IPS-18a (cell line): ENCODE data around the gene TMCC1.

ENCODE experiments used
- H3K27ac ChIP-seq: one replicate; pipeline ENCODE4 v1.5.1; 2013; ENCODE audit warnings: low read length
- H3K27me3 ChIP-seq: one replicate; pipeline ENCODE4 v1.6.1; 2013; ENCODE audit warnings: mild to moderate bottlenecking, low read length; ENCODE audit not compliant: control insufficient read depth, insufficient read depth
- H3K36me3 ChIP-seq: one replicate; pipeline ENCODE4 v1.6.1; 2013; ENCODE audit warnings: low read depth, low read length; ENCODE audit not compliant: control insufficient read depth
- H3K4me1 ChIP-seq: one replicate; pipeline ENCODE4 v1.6.1; 2013; ENCODE audit warnings: low read depth, low read length; ENCODE audit not compliant: control insufficient read depth
- H3K4me3 ChIP-seq: one replicate; pipeline ENCODE4 v1.5.1; 2013; ENCODE audit warnings: low read length
- H3K9ac ChIP-seq: one replicate; pipeline ENCODE4 v1.6.1; 2013; ENCODE audit warnings: mild to moderate bottlenecking, low read length, moderate library complexity
- H3K9me3 ChIP-seq: one replicate; pipeline ENCODE4 v1.6.1; 2013; ENCODE audit warnings: low read depth, low read length; ENCODE audit not compliant: control insufficient read depth

The TMCC1 gene

DNA sequence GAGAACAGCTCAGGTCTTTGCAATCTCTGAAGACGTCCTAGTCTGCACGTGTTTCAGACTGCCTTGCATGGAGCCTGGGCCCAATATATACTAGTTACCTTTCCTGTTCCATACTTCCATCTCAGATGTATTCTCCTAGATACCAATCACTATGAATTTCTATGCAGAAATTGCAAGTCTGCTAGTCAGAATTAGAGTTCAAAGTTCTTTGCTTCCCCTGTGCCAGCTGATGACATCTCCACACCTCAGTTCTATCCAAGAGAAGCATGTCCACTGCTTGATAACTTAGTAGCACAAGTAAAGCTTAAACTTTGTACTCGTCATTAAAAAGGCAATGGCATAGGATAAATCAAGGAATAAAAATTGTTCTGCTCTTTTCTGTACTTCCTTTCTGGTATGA lies 153.4 kb downstream of the TMCC1 start:
- Histone ChIP-seq H3K36me3 (no peaks in the 10 kb centered on the region), H3K27me3 (no peaks in the 10 kb centered on the region), H3K4me1 (no peaks in the 10 kb centered on the region), H3K27ac (no peak overlapping the region), H3K9me3 (no peaks in the 10 kb centered on the region), H3K9ac (no peak overlapping the region), H3K4me3 (no peak overlapping the region)

DNA sequence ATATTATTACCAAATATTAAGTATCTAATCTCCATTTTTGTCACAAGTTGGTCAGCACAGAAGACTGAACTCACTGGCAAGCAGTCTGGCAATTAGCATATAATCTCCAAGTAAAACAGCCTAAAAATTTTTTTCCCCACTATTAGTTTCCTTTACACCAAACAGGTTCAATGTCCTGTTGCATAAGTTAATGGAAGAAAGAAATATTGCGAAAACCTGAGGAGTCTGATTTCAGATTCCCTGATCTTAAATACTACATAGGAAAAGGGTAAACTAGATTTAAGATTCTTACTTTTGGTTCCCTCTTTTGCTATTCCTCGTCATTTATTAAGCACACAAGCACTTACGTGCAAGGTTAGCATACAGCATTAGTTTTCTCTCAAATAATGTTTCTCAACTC lies 153.9 kb downstream of the TMCC1 start:
- H3K27ac ChIP-seq = no peak overlapping the region
- H3K4me3 ChIP-seq = no peak overlapping the region
- no peaks in the 10 kb centered on the region for H3K27me3 ChIP-seq
- H3K9me3 ChIP-seq = no peaks in the 10 kb centered on the region
- H3K36me3 ChIP-seq = no peaks in the 10 kb centered on the region
- H3K4me1 ChIP-seq = no peaks in the 10 kb centered on the region
- H3K9ac ChIP-seq = no peak overlapping the region

DNA sequence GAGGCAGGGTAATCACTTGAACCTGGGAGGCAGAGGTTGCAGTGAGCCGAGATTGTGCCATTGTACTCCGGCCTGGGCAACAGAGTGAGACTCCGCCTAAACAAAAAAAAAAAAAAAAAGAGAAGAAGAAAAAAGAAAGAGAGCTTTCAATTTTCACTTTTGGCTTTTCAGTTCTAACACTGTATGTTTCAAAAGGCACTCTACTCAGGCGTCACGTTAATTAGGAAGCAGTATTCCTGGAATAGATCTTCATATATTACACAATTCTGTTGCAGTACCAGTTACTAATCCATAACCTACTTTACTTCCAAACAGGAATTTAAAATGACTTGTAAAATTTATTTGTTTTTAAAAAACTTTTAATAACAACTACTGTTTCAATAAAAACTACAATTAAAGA lies 155.3 kb downstream of the TMCC1 start:
- no peaks in the 10 kb centered on the region for H3K36me3 ChIP-seq
- H3K4me1 ChIP-seq = peaks cover 1% of the 10 kb centered on the region
- H3K27me3 ChIP-seq = no peaks in the 10 kb centered on the region
- no peak overlapping the region for H3K27ac ChIP-seq
- no peak overlapping the region for H3K4me3 ChIP-seq
- no peak overlapping the region for H3K9ac ChIP-seq
- H3K9me3 ChIP-seq = no peaks in the 10 kb centered on the region

DNA sequence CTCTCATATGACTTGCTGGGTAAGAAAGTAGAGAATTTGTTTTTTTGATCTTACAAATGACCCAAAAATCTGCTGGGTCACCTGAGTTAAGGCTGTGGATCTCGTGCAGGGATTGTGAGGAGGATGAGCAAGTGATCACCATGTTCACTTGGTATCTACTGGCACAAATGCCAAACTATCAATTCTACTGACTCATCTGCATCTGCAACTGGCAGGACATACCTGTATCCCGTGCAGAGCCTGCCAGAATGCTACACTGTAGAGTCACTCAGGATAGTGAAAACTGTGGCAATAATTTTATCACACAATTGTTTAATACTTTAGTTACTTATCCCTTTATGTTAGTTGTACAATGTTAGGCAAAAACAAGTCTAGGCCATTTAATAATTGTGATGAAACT lies 157.4 kb downstream of the TMCC1 start:
- Histone ChIP-seq H3K4me1 (peaks cover 16% of the 10 kb centered on the region), H3K9me3 (no peaks in the 10 kb centered on the region), H3K4me3 (no peak overlapping the region), H3K9ac (no peak overlapping the region), H3K27ac (no peak overlapping the region), H3K36me3 (no peaks in the 10 kb centered on the region), H3K27me3 (no peaks in the 10 kb centered on the region)

DNA sequence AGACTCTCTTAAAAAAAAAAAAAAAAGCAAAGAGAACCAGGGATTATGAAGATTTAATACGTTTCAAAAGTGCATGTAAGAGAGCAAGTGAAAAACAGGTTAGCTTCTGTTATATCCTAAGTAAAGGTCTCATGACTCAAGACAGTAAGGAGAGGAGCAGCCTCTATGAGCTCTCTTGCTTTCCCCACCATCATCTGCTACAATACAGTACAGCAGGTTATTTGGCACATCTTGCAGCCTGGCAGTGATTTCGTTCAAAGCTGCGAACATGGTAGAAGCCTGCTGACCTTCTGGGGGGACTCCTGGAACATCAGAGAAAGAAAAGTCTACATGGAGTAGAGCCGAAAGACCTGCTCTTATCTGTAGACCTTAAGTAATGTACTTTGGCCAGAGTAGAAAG lies 157.9 kb downstream of the TMCC1 start:
- Histone ChIP-seq H3K9ac (no peak overlapping the region), H3K4me3 (no peak overlapping the region), H3K4me1 (peaks cover 16% of the 10 kb centered on the region), H3K27me3 (no peaks in the 10 kb centered on the region), H3K36me3 (no peaks in the 10 kb centered on the region), H3K9me3 (no peaks in the 10 kb centered on the region), H3K27ac (no peak overlapping the region)

DNA sequence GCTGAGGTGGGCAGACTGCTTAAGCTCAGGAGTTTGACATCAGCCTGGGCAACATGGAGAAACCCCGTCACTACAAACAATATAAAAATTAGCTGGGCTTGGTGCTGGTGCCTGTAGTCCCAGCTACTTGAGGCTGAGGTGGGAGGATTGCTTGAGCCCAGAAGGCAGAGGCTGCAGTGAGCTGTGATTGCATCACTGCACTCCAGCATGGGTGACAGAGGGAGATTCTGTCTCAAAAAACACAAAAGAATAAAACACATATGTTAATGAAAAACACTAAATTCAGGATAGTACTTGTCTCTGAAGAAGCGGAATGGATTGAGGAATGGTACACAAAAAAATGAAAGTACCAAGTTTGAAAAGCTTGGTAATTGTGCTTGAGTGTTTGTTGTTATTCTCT lies 159.1 kb downstream of the TMCC1 start:
- Histone ChIP-seq H3K9ac (no peak overlapping the region), H3K4me1 (peaks cover 16% of the 10 kb centered on the region), H3K36me3 (no peaks in the 10 kb centered on the region), H3K27me3 (no peaks in the 10 kb centered on the region), H3K9me3 (no peaks in the 10 kb centered on the region), H3K27ac (no peak overlapping the region), H3K4me3 (no peak overlapping the region)

DNA sequence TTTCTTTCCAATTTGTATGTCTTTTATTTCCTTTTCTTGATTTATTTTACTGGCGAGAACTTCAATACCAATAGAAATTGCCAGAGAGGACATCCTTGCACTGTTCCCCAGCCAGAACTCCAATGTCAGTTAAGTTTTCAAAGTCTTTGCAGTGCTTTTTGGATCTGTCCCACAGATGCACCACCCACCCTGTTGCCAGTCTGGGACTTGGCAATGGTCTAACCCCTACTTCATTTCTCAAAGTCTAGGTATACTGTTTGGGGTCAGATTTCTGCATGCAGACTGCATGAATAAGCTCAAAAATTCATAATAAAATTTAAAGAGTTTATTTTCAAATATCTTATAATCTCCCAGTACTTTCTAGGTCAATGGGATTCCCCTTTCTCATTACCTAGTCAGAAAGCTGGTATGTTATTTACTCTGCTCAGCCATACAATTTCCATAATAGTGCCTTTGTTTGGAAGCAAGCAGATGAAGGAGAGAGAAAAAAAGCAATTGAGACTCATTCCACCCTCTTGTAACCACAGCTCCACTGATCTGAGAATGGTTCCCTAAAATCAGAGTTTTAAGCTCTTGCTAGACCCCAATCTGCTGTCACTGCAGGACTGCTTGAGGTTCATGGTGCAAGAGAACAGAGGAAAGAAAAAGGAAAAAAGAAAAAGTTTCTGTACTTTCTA lies 161.2 kb downstream of the TMCC1 start:
- Histone ChIP-seq H3K4me1 (peaks cover 21% of the 10 kb centered on the region), H3K9ac (peak overlapping the region; percentile 20), H3K4me3 (peak overlapping the region; percentile 4), H3K27me3 (no peaks in the 10 kb centered on the region), H3K9me3 (no peaks in the 10 kb centered on the region), H3K27ac (peak overlapping the region; percentile 59), H3K36me3 (no peaks in the 10 kb centered on the region)

DNA sequence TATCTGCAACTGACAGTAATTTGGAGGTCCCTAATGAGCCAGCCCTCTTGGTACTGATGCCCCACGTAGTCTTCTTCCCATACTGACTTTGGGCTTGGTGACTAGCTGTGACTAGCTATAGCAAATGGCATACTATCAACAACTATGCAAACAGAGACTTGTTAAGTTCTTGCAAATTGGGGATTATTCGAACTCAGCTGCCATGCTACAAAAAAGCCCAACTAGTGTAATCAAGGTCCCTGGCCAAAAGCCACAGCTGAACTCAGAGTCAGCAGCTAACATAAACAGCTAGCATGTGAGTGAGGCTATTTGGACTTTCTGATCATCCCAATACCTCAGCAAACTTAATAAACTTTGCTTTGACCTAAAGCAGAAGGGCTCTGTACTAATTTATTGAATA lies 165.8 kb downstream of the TMCC1 start:
- no peaks in the 10 kb centered on the region for H3K36me3 ChIP-seq
- no peak overlapping the region for H3K27ac ChIP-seq
- H3K9ac ChIP-seq = no peak overlapping the region
- H3K4me3 ChIP-seq = no peak overlapping the region
- H3K4me1 ChIP-seq = peaks cover 34% of the 10 kb centered on the region
- no peaks in the 10 kb centered on the region for H3K9me3 ChIP-seq
- no peaks in the 10 kb centered on the region for H3K27me3 ChIP-seq

DNA sequence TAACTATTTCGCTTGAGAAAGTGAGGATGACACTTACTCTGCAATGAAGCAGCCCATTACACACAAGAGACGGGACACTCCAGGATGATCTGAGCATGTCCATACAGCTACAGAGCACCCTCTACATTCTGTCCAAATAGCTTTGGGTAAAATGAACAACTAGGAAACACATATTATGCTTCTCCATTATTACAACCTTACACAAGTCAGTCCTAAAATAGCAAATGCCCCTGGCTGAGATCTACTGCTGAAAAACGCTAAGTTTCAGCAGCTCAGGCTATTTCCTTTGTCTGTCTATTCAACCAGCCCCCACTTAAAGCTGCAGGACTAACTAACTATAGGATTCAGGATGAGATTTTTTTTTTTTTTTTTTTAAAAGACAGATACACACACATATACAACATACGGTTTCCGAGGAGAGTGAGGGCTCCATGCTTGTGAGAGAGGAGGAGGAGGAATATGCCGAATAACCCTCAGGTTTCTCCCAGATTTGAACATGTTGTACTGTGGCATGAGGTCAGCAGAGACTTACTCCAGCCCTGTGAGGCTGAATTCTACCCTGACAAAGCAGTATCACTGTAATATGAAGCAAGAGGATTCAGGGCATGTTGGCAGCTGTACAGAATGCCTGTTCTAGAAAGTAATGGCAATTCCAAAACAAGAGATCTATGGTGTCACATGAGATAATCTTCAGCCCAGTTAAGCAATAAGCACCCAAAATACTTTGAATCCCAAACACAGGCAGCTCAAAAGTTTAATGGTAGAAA lies 169.8 kb downstream of the TMCC1 start:
- H3K27ac ChIP-seq = no peak overlapping the region
- H3K9ac ChIP-seq = no peak overlapping the region

DNA sequence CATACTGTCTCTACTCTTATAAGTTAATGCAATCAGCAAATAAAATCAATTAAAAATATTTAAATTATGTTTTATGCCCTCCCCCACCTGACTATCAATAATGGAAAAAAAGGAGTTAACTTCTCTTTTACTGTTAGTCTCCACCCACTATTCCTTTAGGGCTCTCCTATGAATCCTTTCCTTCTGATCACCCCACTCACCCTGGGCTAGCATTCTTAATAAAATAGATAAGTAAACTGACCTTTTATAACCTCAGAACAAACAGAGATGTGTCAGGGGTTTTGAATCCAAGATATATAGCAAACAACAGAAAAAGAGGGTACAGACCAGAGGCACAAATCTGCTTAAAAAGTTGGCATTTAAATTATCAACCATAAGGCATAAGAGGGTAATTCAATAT lies 171.0 kb downstream of the TMCC1 start:
- Histone ChIP-seq H3K9ac (no peak overlapping the region), H3K4me1 (peaks cover 48% of the 10 kb centered on the region), H3K4me3 (no peak overlapping the region), H3K36me3 (no peaks in the 10 kb centered on the region), H3K27me3 (no peaks in the 10 kb centered on the region), H3K27ac (no peak overlapping the region), H3K9me3 (no peaks in the 10 kb centered on the region)

More for the DNA sequence above, 169.8 kb downstream of the TMCC1 start:
- no peaks in the 10 kb centered on the region for H3K27me3 ChIP-seq
- peaks cover 42% of the 10 kb centered on the region for H3K4me1 ChIP-seq
- H3K36me3 ChIP-seq = no peaks in the 10 kb centered on the region
- no peaks in the 10 kb centered on the region for H3K9me3 ChIP-seq
- H3K4me3 ChIP-seq = no peak overlapping the region

DNA sequence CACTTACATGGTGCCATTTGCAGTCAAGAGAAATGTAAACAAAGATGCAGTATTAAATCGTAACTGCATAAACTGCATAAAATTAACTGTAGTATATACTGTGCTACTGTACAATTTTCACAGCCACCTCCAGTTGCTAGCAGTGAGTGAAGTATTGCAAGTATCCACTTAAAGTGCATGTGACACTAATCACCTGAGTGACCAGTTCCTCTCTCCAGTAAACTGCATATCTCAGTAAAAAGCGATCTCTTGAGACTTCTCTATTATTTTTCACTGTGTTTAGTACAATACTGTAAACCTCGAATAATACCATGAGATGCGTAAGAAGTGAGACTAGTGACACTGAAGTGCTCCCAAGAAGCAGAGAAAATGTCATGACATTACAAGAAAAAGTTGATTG lies 175.3 kb downstream of the TMCC1 start:
- H3K4me1 ChIP-seq = peaks cover 63% of the 10 kb centered on the region
- no peaks in the 10 kb centered on the region for H3K36me3 ChIP-seq

DNA sequence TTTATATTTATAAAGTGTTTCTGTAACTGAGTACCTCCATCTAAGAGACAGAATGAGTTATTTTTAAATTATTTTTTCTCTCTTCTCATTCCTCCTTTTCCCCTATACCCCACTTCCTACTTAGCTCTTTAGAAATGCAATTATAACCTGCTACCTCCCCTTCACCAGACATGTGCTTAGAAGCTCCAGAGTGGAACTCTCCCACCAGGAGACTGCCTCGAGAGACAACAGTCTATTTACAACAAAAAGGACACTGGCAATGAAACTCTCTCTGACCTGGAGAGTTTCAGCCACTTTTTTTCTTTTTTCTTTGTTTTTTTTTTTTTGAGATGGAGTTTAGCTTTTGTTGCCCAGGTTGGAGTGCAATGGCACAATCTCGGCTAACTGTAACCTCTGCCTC lies 177.7 kb downstream of the TMCC1 start:
- peaks cover 48% of the 10 kb centered on the region for H3K4me1 ChIP-seq
- no peak overlapping the region for H3K4me3 ChIP-seq
- H3K27ac ChIP-seq = no peak overlapping the region
- H3K27me3 ChIP-seq = no peaks in the 10 kb centered on the region
- H3K9ac ChIP-seq = no peak overlapping the region
- H3K9me3 ChIP-seq = no peaks in the 10 kb centered on the region
- H3K36me3 ChIP-seq = no peaks in the 10 kb centered on the region

More for the DNA sequence above, 175.3 kb downstream of the TMCC1 start:
- Histone ChIP-seq H3K9ac (no peak overlapping the region), H3K9me3 (no peaks in the 10 kb centered on the region), H3K4me3 (no peak overlapping the region), H3K27ac (no peak overlapping the region), H3K27me3 (no peaks in the 10 kb centered on the region)
